ENCODE measurements around the gene MRPL24.

GRCh38 chr1:156726549-156727226 is 14.2 kb downstream of the MRPL24 start:
- TF ChIP-seq, protein P1, sequence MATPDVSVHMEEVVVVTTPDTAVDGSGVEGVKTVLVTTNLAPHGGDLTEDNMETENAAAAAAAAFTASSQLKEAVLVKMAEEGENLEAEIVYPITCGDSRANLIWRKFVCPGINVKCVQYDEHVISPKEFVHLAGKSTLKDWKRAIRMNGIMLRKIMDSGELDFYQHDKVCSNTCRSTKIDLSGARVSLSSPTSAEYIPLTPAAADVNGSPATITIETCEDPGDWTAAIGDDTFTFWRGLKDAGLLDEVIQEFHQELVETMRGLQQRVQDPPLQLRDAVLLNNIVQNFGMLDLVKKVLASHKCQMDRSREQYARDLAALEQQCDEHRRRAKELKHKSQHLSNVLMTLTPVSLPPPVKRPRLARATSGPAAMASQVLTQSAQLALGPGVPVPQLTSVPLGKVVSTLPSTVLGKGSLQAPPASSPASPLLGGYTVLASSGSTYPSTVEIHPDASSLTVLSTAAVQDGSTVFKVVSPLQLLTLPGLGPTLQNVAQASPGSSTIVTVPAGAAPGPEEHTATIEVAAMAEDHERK (CRISPR knock-in tag; IDR thresholded peaks at IDR 0.05; ENCODE audit: low read depth) = no peak
- TF ChIP-seq CENPX (CRISPR knock-in tag; IDR thresholded peaks at IDR 0.05) (no peak), ZNF331 (CRISPR knock-in tag; IDR thresholded peaks at IDR 0.05) (no peak), PCBP1 (IDR thresholded peaks at IDR 0.05; ENCODE audit: borderline replicate concordance, low read depth, low read length) (no peak), RAD21 (CRISPR knock-in tag; IDR thresholded peaks at IDR 0.05) (peak; percentile 51; the same call in 1 of the 2 replicates), TBP (CRISPR knock-in tag; IDR thresholded peaks at IDR 0.05) (no peak), TEF (CRISPR knock-in tag; IDR thresholded peaks at IDR 0.05) (no peak), RNF2 (conservative IDR thresholded peaks at IDR 0.05; ENCODE audit: low read depth) (no peak), KLF6 (CRISPR knock-in tag; IDR thresholded peaks at IDR 0.05) (no peak), EZH2 (conservative IDR thresholded peaks at IDR 0.05; ENCODE audit: low read depth, low read length) (no peak), ZNF598 (CRISPR knock-in tag; IDR thresholded peaks at IDR 0.05; ENCODE audit: borderline replicate concordance) (no peak), SUZ12 (IDR thresholded peaks at IDR 0.05; ENCODE audit: low read depth, low read length) (no peak), ZNF10 (CRISPR knock-in tag; IDR thresholded peaks at IDR 0.05; ENCODE audit: borderline replicate concordance, low read depth) (no peak)
- TF ChIP-seq, protein P2, sequence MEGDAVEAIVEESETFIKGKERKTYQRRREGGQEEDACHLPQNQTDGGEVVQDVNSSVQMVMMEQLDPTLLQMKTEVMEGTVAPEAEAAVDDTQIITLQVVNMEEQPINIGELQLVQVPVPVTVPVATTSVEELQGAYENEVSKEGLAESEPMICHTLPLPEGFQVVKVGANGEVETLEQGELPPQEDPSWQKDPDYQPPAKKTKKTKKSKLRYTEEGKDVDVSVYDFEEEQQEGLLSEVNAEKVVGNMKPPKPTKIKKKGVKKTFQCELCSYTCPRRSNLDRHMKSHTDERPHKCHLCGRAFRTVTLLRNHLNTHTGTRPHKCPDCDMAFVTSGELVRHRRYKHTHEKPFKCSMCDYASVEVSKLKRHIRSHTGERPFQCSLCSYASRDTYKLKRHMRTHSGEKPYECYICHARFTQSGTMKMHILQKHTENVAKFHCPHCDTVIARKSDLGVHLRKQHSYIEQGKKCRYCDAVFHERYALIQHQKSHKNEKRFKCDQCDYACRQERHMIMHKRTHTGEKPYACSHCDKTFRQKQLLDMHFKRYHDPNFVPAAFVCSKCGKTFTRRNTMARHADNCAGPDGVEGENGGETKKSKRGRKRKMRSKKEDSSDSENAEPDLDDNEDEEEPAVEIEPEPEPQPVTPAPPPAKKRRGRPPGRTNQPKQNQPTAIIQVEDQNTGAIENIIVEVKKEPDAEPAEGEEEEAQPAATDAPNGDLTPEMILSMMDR (CRISPR knock-in tag; IDR thresholded peaks at IDR 0.05) = peak; percentile 80

Data from HepG2 (cell line).